Mesendoderm (in vitro differentiated cells): ENCODE data around the gene KCNG4.
A peak's percentile ranks its signal among the peaks of the same experiment; 100 is the strongest.

Source experiments
- DNase-seq: peaks from one replicate; pipeline ENCODE4 v3.0.0; 2013
- H2AK5ac ChIP-seq: 2 replicates; pipeline ENCODE4 v1.6.1; 2013; ENCODE audit warnings: low read length, inconsistent platforms
- H2BK120ac ChIP-seq: 2 replicates; pipeline ENCODE4 v1.6.1; 2013; ENCODE audit warnings: low read depth, mild to moderate bottlenecking, low read length, moderate library complexity, mixed read lengths
- H2BK15ac ChIP-seq: replicated peaks from 2 replicates; pipeline ENCODE4 v1.6.1; 2013; ENCODE audit warnings: low read depth, mild to moderate bottlenecking, moderate library complexity
- H2BK5ac ChIP-seq: 2 replicates; pipeline ENCODE4 v1.6.1; 2013; ENCODE audit warnings: low read length, inconsistent platforms
- H3K18ac ChIP-seq: 2 replicates; pipeline ENCODE4 v1.6.1; 2013; ENCODE audit warnings: mild to moderate bottlenecking, low read length, mixed read lengths
- H3K23ac ChIP-seq: one replicate; pipeline ENCODE4 v1.6.1; 2013; ENCODE audit warnings: low read length
- H3K27ac ChIP-seq: 2 replicates; pipeline ENCODE4 v1.5.1; 2013; ENCODE audit warnings: low read depth, mild to moderate bottlenecking, inconsistent platforms, low read length, moderate library complexity
- H3K27me3 ChIP-seq: 2 replicates; pipeline ENCODE4 v1.6.1; 2013; ENCODE audit warnings: low read length, control low read depth, mild to moderate bottlenecking, inconsistent platforms; ENCODE audit not compliant: insufficient read depth, poor library complexity
- H3K36me3 ChIP-seq: 2 replicates; pipeline ENCODE4 v1.6.1; 2013; ENCODE audit warnings: low read length, inconsistent platforms; ENCODE audit not compliant: control insufficient read depth, insufficient read depth
- H3K4ac ChIP-seq: one replicate; pipeline ENCODE4 v1.6.1; 2013; ENCODE audit warnings: low read depth, mild to moderate bottlenecking, low read length, moderate library complexity
- H3K4me1 ChIP-seq: 2 replicates; pipeline ENCODE4 v1.6.1; 2013; ENCODE audit warnings: low read depth, low read length, inconsistent platforms; ENCODE audit not compliant: control insufficient read depth
- H3K4me2 ChIP-seq: 2 replicates; pipeline ENCODE4 v1.6.1; 2013; ENCODE audit warnings: low read length
- H3K4me3 ChIP-seq: 2 replicates; pipeline ENCODE4 v1.5.1; 2013; ENCODE audit warnings: mild to moderate bottlenecking, low read length
- H3K56ac ChIP-seq: one replicate; pipeline ENCODE4 v1.6.1; 2013; ENCODE audit warnings: low read length
- H3K79me1 ChIP-seq: 2 replicates; pipeline ENCODE4 v1.6.1; 2013; ENCODE audit warnings: low read length, inconsistent platforms
- H3K79me2 ChIP-seq: 2 replicates; pipeline ENCODE4 v1.6.1; 2013; ENCODE audit warnings: mild to moderate bottlenecking, low read length; ENCODE audit not compliant: control insufficient read depth, insufficient read depth
- H3K9ac ChIP-seq: 2 replicates; pipeline ENCODE4 v1.6.1; 2013; ENCODE audit warnings: low read length, inconsistent platforms
- H4K5ac ChIP-seq: one replicate; pipeline ENCODE4 v1.6.1; 2013; ENCODE audit warnings: low read length
- H4K8ac ChIP-seq: one replicate; pipeline ENCODE4 v1.6.1; 2013; ENCODE audit warnings: low read depth, mild to moderate bottlenecking, control low read depth, low read length, moderate library complexity
- WGBS: extraction: QIAGEN DNeasy Blood & Tissue Kit; methylation state at CpG from one replicate; pipeline ENCODE4 v1.1.7; 2013; ENCODE audit warnings: low lambda C conversion rate, missing lambda C conversion rate; ENCODE audit not compliant: insufficient coverage; ENCODE audit errors: extremely low coverage; 5-methylcytosine and 5-hydroxymethylcytosine counted together

KCNG4 gene

GRCh38 chr16:84225126-84225525 lies 14.7 kb downstream of the KCNG4 start:
- no peak overlapping the region for H2BK120ac ChIP-seq

GRCh38 chr16:84224554-84224953 lies 15.3 kb downstream of the KCNG4 start:
- H3K56ac ChIP-seq = no peak overlapping the region
- H3K23ac ChIP-seq = no peak overlapping the region
- no peaks in the 10 kb centered on the region for H3K36me3 ChIP-seq
- H4K8ac ChIP-seq = no peak overlapping the region
- no peaks in the 10 kb centered on the region for H3K79me2 ChIP-seq
- H2AK5ac ChIP-seq = no peak overlapping the region
- no peak overlapping the region for H3K4me3 ChIP-seq
- H3K18ac ChIP-seq = no peak overlapping the region
- H3K27ac ChIP-seq = no peak overlapping the region
- no peak overlapping the region for H2BK15ac ChIP-seq
- H3K4me1 ChIP-seq = no peaks in the 10 kb centered on the region
- no peak for DNase-seq
- no peak overlapping the region for H3K4me2 ChIP-seq
- no peaks in the 10 kb centered on the region for H3K27me3 ChIP-seq
- no peak overlapping the region for H4K5ac ChIP-seq
- H3K9ac ChIP-seq = no peak overlapping the region
- no CpG with 5 or more reads among the region's 3 CpGs for WGBS
- H2BK5ac ChIP-seq = no peak overlapping the region
- no peak overlapping the region for H3K4ac ChIP-seq
- H3K79me1 ChIP-seq = no peaks in the 10 kb centered on the region
- H2BK120ac ChIP-seq = no peak overlapping the region

More at GRCh38 chr16:84225126-84225525, 14.7 kb downstream of the KCNG4 start:
- Histone ChIP-seq H3K27me3 (no peaks in the 10 kb centered on the region), H4K8ac (no peak overlapping the region), H3K18ac (no peak overlapping the region), H2BK15ac (no peak overlapping the region), H3K23ac (no peak overlapping the region), H2BK5ac (no peak overlapping the region), H3K79me1 (no peaks in the 10 kb centered on the region), H3K4me2 (no peak overlapping the region), H3K56ac (no peak overlapping the region), H3K36me3 (no peaks in the 10 kb centered on the region), H3K27ac (no peak overlapping the region), H3K4me3 (no peak overlapping the region), H3K79me2 (no peaks in the 10 kb centered on the region), H2AK5ac (no peak overlapping the region), H3K4me1 (no peaks in the 10 kb centered on the region), H3K4ac (no peak overlapping the region), H4K5ac (no peak overlapping the region), H3K9ac (no peak overlapping the region)
- no peak for DNase-seq
- no CpG with 5 or more reads among the region's 3 CpGs for WGBS

- H3K18ac ChIP-seq = no peak overlapping the region
- WGBS = no CpG with 5 or more reads among the region's 4 CpGs
Observed at GRCh38 chr16:84223456-84223855, 16.4 kb downstream of the KCNG4 start.

GRCh38 chr16:84220851-84221250 lies 19.0 kb downstream of the KCNG4 start:
- no peak overlapping the region for H2BK5ac ChIP-seq
- no peak overlapping the region for H3K56ac ChIP-seq
- no peaks in the 10 kb centered on the region for H3K36me3 ChIP-seq
- no peak overlapping the region for H3K4me2 ChIP-seq
- no peaks in the 10 kb centered on the region for H3K79me1 ChIP-seq
- H3K18ac ChIP-seq = no peak overlapping the region
- H4K5ac ChIP-seq = no peak overlapping the region
- H3K9ac ChIP-seq = no peak overlapping the region
- H3K4me1 ChIP-seq = peaks cover 4% of the 10 kb centered on the region
- no peak overlapping the region for H3K23ac ChIP-seq
- no peak overlapping the region for H2BK120ac ChIP-seq
- H2BK15ac ChIP-seq = no peak overlapping the region
- H3K27me3 ChIP-seq = no peaks in the 10 kb centered on the region
- no peak overlapping the region for H3K4me3 ChIP-seq
- no peaks in the 10 kb centered on the region for H3K79me2 ChIP-seq
- no peak overlapping the region for H3K4ac ChIP-seq
- no peak overlapping the region for H4K8ac ChIP-seq
- no peak overlapping the region for H2AK5ac ChIP-seq
- no CpG with 5 or more reads among the region's 1 CpG for WGBS
- no peak overlapping the region for H3K27ac ChIP-seq
- DNase-seq = no peak

More at GRCh38 chr16:84223456-84223855, 16.4 kb downstream of the KCNG4 start:
- no peaks in the 10 kb centered on the region for H3K79me1 ChIP-seq
- no peak overlapping the region for H3K56ac ChIP-seq
- no peak for DNase-seq
- peaks cover 2% of the 10 kb centered on the region for H3K4me1 ChIP-seq
- no peak overlapping the region for H3K23ac ChIP-seq
- no peak overlapping the region for H3K4ac ChIP-seq
- H2BK5ac ChIP-seq = no peak overlapping the region
- H3K36me3 ChIP-seq = no peaks in the 10 kb centered on the region
- H3K27me3 ChIP-seq = no peaks in the 10 kb centered on the region
- no peak overlapping the region for H4K8ac ChIP-seq
- no peak overlapping the region for H4K5ac ChIP-seq
- H3K27ac ChIP-seq = no peak overlapping the region
- H2BK15ac ChIP-seq = no peak overlapping the region
- no peak overlapping the region for H2BK120ac ChIP-seq
- no peak overlapping the region for H3K4me2 ChIP-seq
- H3K9ac ChIP-seq = no peak overlapping the region
- H2AK5ac ChIP-seq = no peak overlapping the region
- no peak overlapping the region for H3K4me3 ChIP-seq
- no peaks in the 10 kb centered on the region for H3K79me2 ChIP-seq

GRCh38 chr16:84218956-84219355 lies 20.9 kb downstream of the KCNG4 start:
- Histone ChIP-seq H3K36me3 (no peaks in the 10 kb centered on the region), H3K18ac (no peak overlapping the region), H3K27me3 (no peaks in the 10 kb centered on the region), H3K23ac (no peak overlapping the region), H3K79me1 (no peaks in the 10 kb centered on the region), H2BK15ac (no peak overlapping the region), H3K9ac (no peak overlapping the region), H3K4me3 (no peak overlapping the region), H3K56ac (no peak overlapping the region), H2BK120ac (no peak overlapping the region), H3K4ac (no peak overlapping the region), H3K79me2 (no peaks in the 10 kb centered on the region), H4K5ac (no peak overlapping the region), H3K4me2 (no peak overlapping the region), H2AK5ac (no peak overlapping the region), H4K8ac (no peak overlapping the region), H3K4me1 (peaks cover 4% of the 10 kb centered on the region), H3K27ac (peak overlapping the region; percentile 36), H2BK5ac (no peak overlapping the region)
- DNase-seq = peak; percentile 66
- WGBS = no CpG with 5 or more reads among the region's 6 CpGs

- Histone ChIP-seq H3K56ac (no peak overlapping the region), H3K4ac (no peak overlapping the region), H3K23ac (no peak overlapping the region), H3K27me3 (no peaks in the 10 kb centered on the region), H3K4me2 (no peak overlapping the region), H3K27ac (peak overlapping the region; percentile 36), H3K18ac (no peak overlapping the region), H2AK5ac (no peak overlapping the region), H3K36me3 (no peaks in the 10 kb centered on the region), H4K5ac (no peak overlapping the region), H2BK15ac (no peak overlapping the region), H3K9ac (no peak overlapping the region), H3K4me3 (no peak overlapping the region), H2BK120ac (no peak overlapping the region), H3K79me2 (no peaks in the 10 kb centered on the region), H3K4me1 (peaks cover 4% of the 10 kb centered on the region), H3K79me1 (no peaks in the 10 kb centered on the region), H4K8ac (no peak overlapping the region), H2BK5ac (no peak overlapping the region)
- no CpG with 5 or more reads among the region's 17 CpGs for WGBS
- DNase-seq = no peak
Observed at GRCh38 chr16:84218176-84218823, 21.5 kb downstream of the KCNG4 start.
